K562 (cell line): ENCODE data around the gene SYNPR.

Experiments used
- C11orf30 ChIP-seq: fragments of 450-650 bp; IDR thresholded peaks from 2 replicates; pipeline ENCODE4 v1.6.1; 2016; ENCODE audit warnings: low read depth, mild to moderate bottlenecking
- CTCF ChIP-seq, 3 experiments: IDR thresholded peaks in 2 of 3; conservative IDR thresholded peaks in 1 of 3; 2 replicates each; pipeline ENCODE4 v1.5.1; 2011 to 2012; ENCODE audit warnings: low read length in 3 of 3, mild to moderate bottlenecking in 3 of 3, control low read depth in 2 of 3, improper control_type of control experiment in 1 of 3, inconsistent platforms in 1 of 3, low read depth in 1 of 3, mixed read lengths in 1 of 3, moderate library complexity in 1 of 3; ENCODE audit not compliant: insufficient read depth in 2 of 3
- FOSL1 ChIP-seq: fragments of 200-800 bp; sonication (Bioruptor generic); conservative IDR thresholded peaks from 2 replicates; pipeline ENCODE4 v1.6.1; 2016; ENCODE audit warnings: missing genetic modification characterization, missing compliant biosample characterization
- GABPB2 ChIP-seq: fragments of 250-450 bp; sonication (Bioruptor Pico); conservative IDR thresholded peaks from 2 replicates; pipeline ENCODE4 v1.5.1; 2021; ENCODE audit warnings: mild to moderate bottlenecking
- HDAC1 ChIP-seq, 2 experiments: fragments of 450-650 bp; IDR thresholded peaks; 2 replicates each; pipeline ENCODE4 v1.6.1; 2016 to 2017; ENCODE audit warnings: inconsistent platforms in 1 of 2, mild to moderate bottlenecking in 1 of 2, moderate library complexity in 1 of 2
- HMG20A ChIP-seq: fragments of 450-650 bp; formaldehyde crosslinking; conservative IDR thresholded peaks from 2 replicates; pipeline ENCODE4 v1.4.0; 2020; ENCODE audit warnings: mild to moderate bottlenecking, mixed read lengths
- RBM34 ChIP-seq: fragments of 200-400 bp; formaldehyde crosslinking; IDR thresholded peaks from 2 replicates; pipeline ENCODE4 v1.6.1; 2018; ENCODE audit warnings: low read length, borderline replicate concordance; ENCODE audit not compliant: insufficient read depth
- TFAP4 ChIP-seq: sonication (generic); formaldehyde crosslinking; IDR thresholded peaks from 2 replicates; pipeline ENCODE4 v1.8.0; 2022; ENCODE audit warnings: missing genetic modification reagents, mild to moderate bottlenecking, moderate library complexity, borderline replicate concordance
- ZNF354B ChIP-seq: fragments of 250-450 bp; sonication (Bioruptor Pico); IDR thresholded peaks from 2 replicates; pipeline ENCODE4 v1.4.0; 2020

GRCh38 chr3:63264716-63265115 is 13.4 kb upstream of the SYNPR start:
- TF ChIP-seq HMG20A (no peak), RBM34 (no peak), C11orf30 (no peak), CTCF (IDR thresholded peaks at IDR 0.05 in 2 of 3, conservative IDR thresholded peaks at IDR 0.05 in 1 of 3; ENCODE audit: insufficient read depth in 2 of 3, low read depth in 1 of 3, low read length in 3 of 3) (no peak), FOSL1 (tag) (no peak), GABPB2 (CRISPR knock-in tag) (no peak), ZNF354B (no peak), HDAC1 (IDR thresholded peaks at IDR 0.05) (no peak), TFAP4 (no peak)
